ENCODE data around the gene SLC12A3.

DNA sequence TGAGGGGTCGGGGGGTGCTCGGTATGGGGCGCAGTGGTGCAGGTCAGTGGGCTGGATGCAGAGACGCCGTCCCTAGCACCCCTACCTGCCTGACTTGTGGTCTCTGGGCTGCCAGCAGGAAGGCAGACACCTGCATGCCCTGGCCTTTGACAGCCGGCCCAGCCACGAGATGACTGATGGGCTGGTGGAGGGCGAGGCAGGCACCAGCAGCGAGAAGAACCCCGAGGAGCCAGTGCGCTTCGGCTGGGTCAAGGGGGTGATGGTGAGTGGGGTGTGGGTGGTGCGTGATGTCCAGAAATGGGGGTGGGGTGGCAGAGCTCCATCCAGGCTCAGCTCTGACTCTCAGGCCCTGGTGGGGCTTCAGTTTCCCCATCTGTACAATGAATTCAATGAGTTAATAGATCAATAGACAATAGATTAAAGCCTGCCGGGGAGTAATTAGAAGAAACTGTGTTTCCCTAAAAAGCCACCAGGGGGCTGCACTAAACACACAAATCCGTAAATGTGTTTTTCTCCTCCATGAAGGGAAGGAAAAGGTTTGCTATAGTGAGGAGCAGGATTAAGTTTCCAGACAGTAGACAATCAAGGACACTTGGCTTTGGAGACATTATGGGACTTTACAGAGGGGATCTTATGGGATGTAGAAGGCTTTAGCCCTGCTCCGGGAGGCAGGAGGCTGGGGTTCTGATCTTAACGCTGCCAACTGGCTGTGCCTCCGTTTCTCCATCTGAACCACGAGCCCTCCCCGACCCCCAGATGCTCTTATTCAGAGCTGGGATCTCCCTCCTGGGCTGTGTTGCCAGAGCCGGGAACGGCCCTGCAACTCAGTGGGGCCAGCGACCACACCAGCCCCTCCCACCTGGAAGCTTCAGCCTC, 2.2 kb downstream of the SLC12A3 start:
- TF ChIP-seq, protein P1, sequence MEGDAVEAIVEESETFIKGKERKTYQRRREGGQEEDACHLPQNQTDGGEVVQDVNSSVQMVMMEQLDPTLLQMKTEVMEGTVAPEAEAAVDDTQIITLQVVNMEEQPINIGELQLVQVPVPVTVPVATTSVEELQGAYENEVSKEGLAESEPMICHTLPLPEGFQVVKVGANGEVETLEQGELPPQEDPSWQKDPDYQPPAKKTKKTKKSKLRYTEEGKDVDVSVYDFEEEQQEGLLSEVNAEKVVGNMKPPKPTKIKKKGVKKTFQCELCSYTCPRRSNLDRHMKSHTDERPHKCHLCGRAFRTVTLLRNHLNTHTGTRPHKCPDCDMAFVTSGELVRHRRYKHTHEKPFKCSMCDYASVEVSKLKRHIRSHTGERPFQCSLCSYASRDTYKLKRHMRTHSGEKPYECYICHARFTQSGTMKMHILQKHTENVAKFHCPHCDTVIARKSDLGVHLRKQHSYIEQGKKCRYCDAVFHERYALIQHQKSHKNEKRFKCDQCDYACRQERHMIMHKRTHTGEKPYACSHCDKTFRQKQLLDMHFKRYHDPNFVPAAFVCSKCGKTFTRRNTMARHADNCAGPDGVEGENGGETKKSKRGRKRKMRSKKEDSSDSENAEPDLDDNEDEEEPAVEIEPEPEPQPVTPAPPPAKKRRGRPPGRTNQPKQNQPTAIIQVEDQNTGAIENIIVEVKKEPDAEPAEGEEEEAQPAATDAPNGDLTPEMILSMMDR (conservative IDR thresholded peaks at IDR 0.05 in 1 of 2, IDR thresholded peaks at IDR 0.05 in 1 of 2; ENCODE audit: low read depth in 1 of 2, low read length in 2 of 2): peak; percentile 65 to 79
- TF ChIP-seq EZH2 (IDR thresholded peaks at IDR 0.05; ENCODE audit: low read length, missing control alignments): no peak

All from fibroblast of lung (primary cell).